Measurements from ENCODE around the gene PDGFRB. TPM values are rescaled to one million over a fixed set of nuclear protein-coding genes. Genes with fewer than 3 reads are reported as not detected.

PDGFRB gene
- total RNA-seq, 4 donors from 2014 or later, result 148 to 225 (median 191) TPM

DNA sequence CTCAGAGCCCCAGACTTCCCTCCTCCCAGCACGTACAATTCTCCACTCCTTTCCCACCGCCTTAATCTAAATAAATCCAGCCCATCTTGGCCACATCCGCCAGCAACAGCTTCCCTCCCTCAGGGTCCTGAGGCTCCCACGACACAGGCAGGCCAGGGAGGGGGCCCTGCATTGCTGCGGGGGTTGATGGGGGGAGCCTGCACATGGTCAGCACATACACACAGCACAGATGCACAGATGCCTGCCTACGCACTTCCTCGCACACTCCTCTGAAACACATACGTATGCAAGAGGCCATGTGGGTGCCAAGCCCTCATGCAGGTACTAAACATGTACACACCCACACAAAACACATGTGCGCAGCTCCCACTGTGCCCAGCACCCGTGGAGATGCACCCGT, 14.8 kb downstream of the PDGFRB start:
- TF ChIP-seq, protein P1, sequence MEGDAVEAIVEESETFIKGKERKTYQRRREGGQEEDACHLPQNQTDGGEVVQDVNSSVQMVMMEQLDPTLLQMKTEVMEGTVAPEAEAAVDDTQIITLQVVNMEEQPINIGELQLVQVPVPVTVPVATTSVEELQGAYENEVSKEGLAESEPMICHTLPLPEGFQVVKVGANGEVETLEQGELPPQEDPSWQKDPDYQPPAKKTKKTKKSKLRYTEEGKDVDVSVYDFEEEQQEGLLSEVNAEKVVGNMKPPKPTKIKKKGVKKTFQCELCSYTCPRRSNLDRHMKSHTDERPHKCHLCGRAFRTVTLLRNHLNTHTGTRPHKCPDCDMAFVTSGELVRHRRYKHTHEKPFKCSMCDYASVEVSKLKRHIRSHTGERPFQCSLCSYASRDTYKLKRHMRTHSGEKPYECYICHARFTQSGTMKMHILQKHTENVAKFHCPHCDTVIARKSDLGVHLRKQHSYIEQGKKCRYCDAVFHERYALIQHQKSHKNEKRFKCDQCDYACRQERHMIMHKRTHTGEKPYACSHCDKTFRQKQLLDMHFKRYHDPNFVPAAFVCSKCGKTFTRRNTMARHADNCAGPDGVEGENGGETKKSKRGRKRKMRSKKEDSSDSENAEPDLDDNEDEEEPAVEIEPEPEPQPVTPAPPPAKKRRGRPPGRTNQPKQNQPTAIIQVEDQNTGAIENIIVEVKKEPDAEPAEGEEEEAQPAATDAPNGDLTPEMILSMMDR (IDR thresholded peaks at IDR 0.05; ENCODE audit: low read depth), result no peak

DNA sequence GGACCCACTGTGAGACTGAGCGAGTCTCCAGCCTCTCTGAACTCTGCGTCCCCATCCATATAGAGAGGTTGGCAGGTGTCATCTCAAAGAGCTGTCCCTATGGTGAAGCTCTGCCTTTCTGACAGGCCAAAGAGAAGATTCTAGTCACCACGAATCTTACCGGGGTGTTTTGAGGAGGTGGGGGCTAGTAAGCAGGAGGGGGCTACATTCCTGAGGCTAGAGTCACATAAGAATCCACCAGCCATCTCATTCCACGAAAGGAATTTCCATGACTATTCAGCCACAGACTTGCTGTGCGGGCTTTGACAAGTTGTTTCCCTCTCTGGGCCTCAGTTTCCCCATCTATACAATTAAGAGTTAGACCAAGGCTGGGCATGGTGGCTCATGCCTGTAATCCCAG, 16.3 kb downstream of the PDGFRB start:
- TF ChIP-seq, protein P1 (IDR thresholded peaks at IDR 0.05; ENCODE audit: low read depth), result no peak

DNA sequence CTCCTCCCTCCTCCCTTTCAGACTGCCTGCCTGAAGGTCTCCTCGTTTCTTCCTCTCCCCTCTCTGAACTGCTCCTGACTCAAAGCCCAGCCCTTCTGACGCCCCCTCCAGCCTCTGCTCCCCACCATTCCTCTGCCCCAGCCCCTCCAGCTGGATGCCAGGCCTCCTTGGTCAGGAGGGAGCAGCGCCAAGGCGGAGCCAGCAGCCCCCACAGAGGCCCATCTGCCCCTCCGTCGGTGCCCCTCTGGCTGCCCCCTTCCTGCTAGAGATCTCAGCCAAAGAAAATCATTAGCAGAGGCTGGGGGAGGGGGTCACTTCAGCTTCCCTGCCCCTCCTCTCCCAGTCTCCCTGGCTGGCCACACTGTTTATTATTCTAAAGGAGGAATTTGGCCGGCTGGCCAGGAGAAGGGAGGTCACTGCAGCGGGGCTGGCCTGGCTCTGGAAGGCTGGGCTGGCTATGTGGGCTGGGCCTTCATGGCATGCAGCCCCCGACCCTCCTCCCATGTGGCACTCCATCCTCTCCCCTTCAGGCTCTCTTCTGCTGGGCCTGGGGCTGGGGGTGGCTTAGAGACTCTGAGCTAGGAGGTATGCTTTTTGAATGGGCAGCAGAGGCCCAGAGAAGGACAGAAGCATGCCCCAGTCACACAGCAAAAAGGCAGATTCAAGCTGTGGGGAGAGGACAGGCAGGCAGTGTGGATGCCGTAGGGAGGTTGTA, 16.9 kb downstream of the PDGFRB start:
- TF ChIP-seq, protein P1 (IDR thresholded peaks at IDR 0.05; ENCODE audit: low read depth), result no peak

DNA sequence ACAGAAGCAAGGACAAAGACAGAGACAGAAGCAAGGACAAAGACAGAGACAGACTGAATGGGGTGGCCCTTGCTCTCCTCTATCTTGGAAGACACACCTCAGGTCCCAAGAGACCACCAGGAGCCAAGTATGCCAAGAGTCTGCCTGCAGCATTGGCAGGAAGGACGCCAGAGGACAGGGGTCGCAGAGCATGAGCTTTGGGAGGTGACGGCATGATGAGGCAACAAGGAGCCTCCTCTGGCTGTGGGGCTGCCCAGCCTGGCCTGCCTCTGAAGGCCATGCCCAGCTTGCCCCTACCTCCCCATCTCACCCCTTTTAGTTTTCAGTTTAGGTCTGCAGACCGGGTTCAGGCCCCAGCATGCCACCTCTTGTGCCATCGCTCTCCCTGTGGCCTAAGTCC, 17.6 kb downstream of the PDGFRB start:
- TF ChIP-seq, protein P1 (IDR thresholded peaks at IDR 0.05; ENCODE audit: low read depth), result no peak

DNA sequence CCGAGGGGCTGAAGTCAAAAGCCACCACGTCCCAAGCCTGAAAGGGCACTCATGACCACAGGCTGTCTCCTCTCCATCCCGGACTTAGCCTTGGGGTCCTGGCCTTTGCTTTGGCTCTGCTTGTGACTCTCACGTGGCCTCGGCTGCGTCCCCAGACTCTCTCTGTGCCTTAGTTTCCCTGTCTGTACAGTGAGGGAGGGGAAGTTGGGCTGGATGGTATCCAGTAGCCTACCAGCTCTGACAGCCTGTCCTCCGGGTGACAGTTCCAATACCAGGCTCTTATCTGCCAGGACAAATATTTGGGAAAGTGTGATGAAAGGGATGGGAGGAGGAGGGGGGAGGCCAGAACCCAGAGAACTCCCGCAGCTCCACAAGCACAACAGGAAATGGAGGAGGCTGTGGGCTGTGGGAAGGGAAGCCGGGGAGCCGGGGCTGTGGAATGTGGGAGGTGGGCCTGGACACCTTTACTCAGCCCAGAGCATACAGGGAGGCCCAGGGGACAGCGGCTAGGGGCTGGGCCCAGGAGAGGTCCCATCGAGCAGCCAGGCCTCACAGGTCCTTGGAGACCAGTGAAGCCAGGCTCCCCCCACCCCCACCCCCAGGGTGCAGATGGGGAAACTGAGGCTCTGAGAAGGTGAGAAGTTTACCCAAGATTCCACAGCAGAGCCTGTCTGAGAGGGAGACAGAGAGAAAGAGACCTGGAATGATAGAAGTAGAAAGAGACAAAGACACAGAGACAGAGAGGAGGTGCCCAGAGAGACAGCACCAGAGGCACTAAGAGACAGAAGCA, 18.3 kb downstream of the PDGFRB start:
- TF ChIP-seq, protein P1 (IDR thresholded peaks at IDR 0.05; ENCODE audit: low read depth), result no peak

DNA sequence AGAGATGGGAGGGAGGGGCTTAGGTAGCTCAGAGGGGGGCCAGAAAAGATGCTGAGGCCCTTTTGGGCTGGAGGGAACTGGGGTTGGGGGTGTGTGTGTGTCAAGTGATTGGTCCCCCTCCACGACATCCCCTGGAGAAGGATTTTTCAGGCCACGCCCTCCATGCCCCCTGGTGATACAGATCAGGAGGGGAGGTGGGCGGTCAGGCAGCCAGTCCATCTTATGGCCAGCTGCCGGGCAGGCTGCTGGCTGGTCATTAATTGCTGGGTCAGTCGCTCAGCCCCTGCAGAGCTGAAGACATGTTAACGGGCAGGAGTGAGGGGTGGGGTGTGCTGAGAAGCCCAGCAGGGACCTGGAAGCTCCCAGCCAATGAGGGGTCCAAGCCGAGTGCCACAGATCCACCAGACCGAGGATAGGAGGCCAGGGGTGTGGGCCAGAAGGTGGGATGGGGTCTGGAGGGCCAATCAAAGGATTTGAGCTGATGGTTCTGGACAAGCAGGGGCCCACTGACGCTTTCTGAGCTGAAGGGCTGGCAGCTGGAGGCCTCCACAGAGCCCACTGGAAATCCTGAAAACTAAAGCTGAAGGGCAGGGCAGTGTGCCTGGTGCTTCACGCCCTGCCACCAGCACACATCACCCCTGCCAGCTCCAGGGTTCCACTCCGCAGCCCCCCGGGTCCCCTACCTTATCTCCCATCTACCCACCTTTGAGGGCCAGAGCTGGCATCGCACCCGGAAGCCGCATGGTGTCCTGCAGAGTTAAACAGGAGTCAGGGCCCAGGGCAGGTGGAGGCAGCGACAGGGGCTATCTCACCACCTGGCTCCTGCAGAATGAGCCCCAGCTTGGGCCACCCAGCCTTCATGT, 19.1 kb downstream of the PDGFRB start:
- TF ChIP-seq, protein P1 (IDR thresholded peaks at IDR 0.05; ENCODE audit: low read depth), result no peak

All from subcutaneous adipose tissue (tissue), 4 donors.